GM21360 (cell line): ENCODE measurements around the gene CNTN2.
A peak's percentile ranks its signal among the peaks of the same experiment; 100 is the strongest.

ENCODE experiments used
- ATAC-seq: cut with Tn5 transposase; IDR thresholded peaks from one replicate; pipeline ENCODE4 v1.9.1; 2021; ENCODE audit warnings: mild to moderate bottlenecking, moderate library complexity; ENCODE audit not compliant: unreplicated experiment

The CNTN2 gene

GRCh38 chr1:205111354-205111753 lies 68.3 kb downstream of the CNTN2 start:
- ATAC-seq = no peak

GRCh38 chr1:205118752-205119151 lies 75.7 kb downstream of the CNTN2 start:
- ATAC-seq = no peak

GRCh38 chr1:205121660-205122488 lies 78.9 kb downstream of the CNTN2 start, which contains the start of gene RBBP5:
RBBP5 (minus strand) TSS chr1:205121978; CDS start chr1:205121873, 105 bp downstream.
- ATAC-seq = peak; percentile 87

GRCh38 chr1:205122489-205122882 lies 79.5 kb downstream of the CNTN2 start:
- ATAC-seq = no peak

- no peak for ATAC-seq
Observed at GRCh38 chr1:205124726-205125125, 81.7 kb downstream of the CNTN2 start.

GRCh38 chr1:205127646-205128045 lies 84.6 kb downstream of the CNTN2 start:
- ATAC-seq = no peak
